Stimulated activated CD4-positive, alpha-beta T cell treated with anti-CD3 and anti-CD28 coated beads, Interleukin-2, amount 100 ng/mL, for 24 hours (primary cell): Measurements from ENCODE around the gene PODN.

Experiments used
- DNase-seq, 2 donors: peaks; one replicate each; pipeline ENCODE4 v3.0.0-alpha.2; 2020

The PODN gene

GRCh38 chr1:53061859-53062707 is at the start of gene PODN:
Gene PODN, plus strand, starts transcription at chr1:53062213. Its CDS starts 7,643 bp downstream, at chr1:53069856.
- DNase-seq = peak in 1 of 2 donors; percentile 29

- DNase-seq = peak; percentile 67 to 72
Observed at GRCh38 chr1:53014791-53015507, 47.1 kb upstream of the PODN start.

GRCh38 chr1:53015508-53015860 is 46.5 kb upstream of the PODN start:
- no peak for DNase-seq

GRCh38 chr1:53016705-53017104 is 45.3 kb upstream of the PODN start:
- DNase-seq = no peak

GRCh38 chr1:53020588-53020987 is 41.4 kb upstream of the PODN start:
- DNase-seq = no peak

GRCh38 chr1:53022179-53022578 is 39.8 kb upstream of the PODN start:
- no peak for DNase-seq

GRCh38 chr1:53023546-53023945 is 38.5 kb upstream of the PODN start:
- no peak for DNase-seq

GRCh38 chr1:53024117-53024516 is 37.9 kb upstream of the PODN start:
- DNase-seq = no peak

GRCh38 chr1:53025034-53025768 is 36.8 kb upstream of the PODN start:
- DNase-seq = no peak

- DNase-seq = no peak
Observed at GRCh38 chr1:53025769-53026112, 36.3 kb upstream of the PODN start.

- DNase-seq = no peak
Observed at GRCh38 chr1:53026254-53026653, 35.8 kb upstream of the PODN start.

- no peak for DNase-seq
Observed at GRCh38 chr1:53031732-53032131, 30.3 kb upstream of the PODN start.

- DNase-seq = no peak
Observed at GRCh38 chr1:53037159-53037558, 24.9 kb upstream of the PODN start.

GRCh38 chr1:53038566-53038965 is 23.4 kb upstream of the PODN start:
- DNase-seq = no peak

- DNase-seq = no peak
Observed at GRCh38 chr1:53043271-53043670, 18.7 kb upstream of the PODN start.

GRCh38 chr1:53044926-53045325 is 17.1 kb upstream of the PODN start:
- no peak for DNase-seq

GRCh38 chr1:53046930-53047329 is 15.1 kb upstream of the PODN start:
- no peak for DNase-seq

GRCh38 chr1:53047737-53048736 is 14.0 kb upstream of the PODN start:
- DNase-seq = no peak

- DNase-seq = no peak
Observed at GRCh38 chr1:53048960-53049573, 12.9 kb upstream of the PODN start.

- no peak for DNase-seq
Observed at GRCh38 chr1:53049574-53049967, 12.4 kb upstream of the PODN start.

- DNase-seq = no peak
Observed at GRCh38 chr1:53050310-53050709, 11.7 kb upstream of the PODN start.

- no peak for DNase-seq
Observed at GRCh38 chr1:53051676-53052075, 10.3 kb upstream of the PODN start.
